ENCODE data around the gene CYP2A6. TPM values are rescaled to one million over a fixed set of nuclear protein-coding genes. Genes with fewer than 3 reads are reported as not detected.
A peak's percentile ranks its signal among the peaks of the same experiment; 100 is the strongest.

CYP2A6 gene
- total and polyA plus RNA-seq, 4 donors = 0.09 to 1,020 (median 59.6) TPM

- TF ChIP-seq MAX (IDR thresholded peaks at IDR 0.05) = no peak
Measured at GRCh38 chr19:40862785-40863184, 12.5 kb upstream of the CYP2A6 start (continued).

- H3K4me1 ChIP-seq (ENCODE audit: control insufficient read depth in 4 of 4, insufficient read depth in 4 of 4, low read length in 3 of 4) = peaks cover 0 to 9% (median 0%) of the 10 kb centered on the region in 4 donors
- TF ChIP-seq FOXA1 (IDR thresholded peaks at IDR 0.05) (no peak), RAD21 (IDR thresholded peaks at IDR 0.05) (no peak), RXRA (IDR thresholded peaks at IDR 0.05) (no peak), GABPA (IDR thresholded peaks at IDR 0.05 in 1 of 2, conservative IDR thresholded peaks at IDR 0.05 in 1 of 2) (no peak), TAF1 (conservative IDR thresholded peaks at IDR 0.05) (no peak), YY1 (IDR thresholded peaks at IDR 0.05) (no peak)
- no peak overlapping the region for H3K9ac ChIP-seq (ENCODE audit: low read depth in 1 of 2, low read length in 2 of 2)
- peak overlapping the region in 1 of 2 donors; percentile 10 for H3K27ac ChIP-seq (ENCODE audit: low read depth in 1 of 2, low read length in 2 of 2)
- H3K27me3 ChIP-seq (ENCODE audit: control insufficient read depth in 4 of 4, insufficient read depth in 4 of 4, low read length in 3 of 4) = no peaks in the 10 kb centered on the region
- 97% methylated on average over 3 of the region's 3 CpGs for WGBS
- no peaks in the 10 kb centered on the region for H3K9me3 ChIP-seq (ENCODE audit: control insufficient read depth in 4 of 4, low read length in 3 of 4)
- H3K4me3 ChIP-seq (ENCODE audit: low read depth in 1 of 3, low read length in 3 of 3) = no peak overlapping the region
- no peak for DNase-seq (ENCODE audit: low spot score)
- H3K36me3 ChIP-seq (ENCODE audit: control insufficient read depth in 4 of 4, insufficient read depth in 3 of 4, low read depth in 1 of 4, low read length in 3 of 4) = no peaks in the 10 kb centered on the region
Measured at GRCh38 chr19:40862333-40862732, 12.1 kb upstream of the CYP2A6 start.

GRCh38 chr19:40858109-40858508 lies 7.9 kb upstream of the CYP2A6 start:
- H3K27me3 ChIP-seq (ENCODE audit: control insufficient read depth in 4 of 4, insufficient read depth in 4 of 4, low read length in 3 of 4) = no peaks in the 10 kb centered on the region
- WGBS = 91% methylated on average over 5 of the region's 5 CpGs
- TF ChIP-seq GABPA (IDR thresholded peaks at IDR 0.05 in 1 of 2, conservative IDR thresholded peaks at IDR 0.05 in 1 of 2) (no peak), HNF4G (IDR thresholded peaks at IDR 0.05) (no peak), RXRA (IDR thresholded peaks at IDR 0.05) (no peak), JUND (IDR thresholded peaks at IDR 0.05) (no peak), FOXA1 (IDR thresholded peaks at IDR 0.05) (no peak), CTCF (IDR thresholded peaks at IDR 0.05; ENCODE audit: low read depth, low read length, missing input control) (no peak), RAD21 (IDR thresholded peaks at IDR 0.05) (no peak), MAX (IDR thresholded peaks at IDR 0.05) (no peak), ZBTB33 (IDR thresholded peaks at IDR 0.05) (no peak), REST (IDR thresholded peaks at IDR 0.05) (no peak), FOXA2 (IDR thresholded peaks at IDR 0.05) (no peak), YY1 (IDR thresholded peaks at IDR 0.05) (no peak), NR2F2 (IDR thresholded peaks at IDR 0.05) (no peak)
- no peak overlapping the region for H3K4me3 ChIP-seq (ENCODE audit: low read depth in 1 of 3, low read length in 3 of 3)
- no peak for DNase-seq (ENCODE audit: low spot score)
- H3K9ac ChIP-seq (ENCODE audit: low read depth in 1 of 2, low read length in 2 of 2) = no peak overlapping the region
- peaks cover 0 to 14% (median 0%) of the 10 kb centered on the region in 4 donors for H3K4me1 ChIP-seq (ENCODE audit: control insufficient read depth in 4 of 4, insufficient read depth in 4 of 4, low read length in 3 of 4)
- H3K27ac ChIP-seq (ENCODE audit: low read depth in 1 of 2, low read length in 2 of 2) = no peak overlapping the region
- no peaks in the 10 kb centered on the region for H3K9me3 ChIP-seq (ENCODE audit: control insufficient read depth in 4 of 4, low read length in 3 of 4)
- no peaks in the 10 kb centered on the region for H3K36me3 ChIP-seq (ENCODE audit: control insufficient read depth in 4 of 4, insufficient read depth in 3 of 4, low read depth in 1 of 4, low read length in 3 of 4)
